NCI-H526 (cell line): ENCODE results near the gene PSMB2.

Experiments
- DNase-seq, 2 experiments: peaks; one replicate each; lab custom pipeline; 2025; lab: John Stamatoyannopoulos, UW

Gene PSMB2

DNA sequence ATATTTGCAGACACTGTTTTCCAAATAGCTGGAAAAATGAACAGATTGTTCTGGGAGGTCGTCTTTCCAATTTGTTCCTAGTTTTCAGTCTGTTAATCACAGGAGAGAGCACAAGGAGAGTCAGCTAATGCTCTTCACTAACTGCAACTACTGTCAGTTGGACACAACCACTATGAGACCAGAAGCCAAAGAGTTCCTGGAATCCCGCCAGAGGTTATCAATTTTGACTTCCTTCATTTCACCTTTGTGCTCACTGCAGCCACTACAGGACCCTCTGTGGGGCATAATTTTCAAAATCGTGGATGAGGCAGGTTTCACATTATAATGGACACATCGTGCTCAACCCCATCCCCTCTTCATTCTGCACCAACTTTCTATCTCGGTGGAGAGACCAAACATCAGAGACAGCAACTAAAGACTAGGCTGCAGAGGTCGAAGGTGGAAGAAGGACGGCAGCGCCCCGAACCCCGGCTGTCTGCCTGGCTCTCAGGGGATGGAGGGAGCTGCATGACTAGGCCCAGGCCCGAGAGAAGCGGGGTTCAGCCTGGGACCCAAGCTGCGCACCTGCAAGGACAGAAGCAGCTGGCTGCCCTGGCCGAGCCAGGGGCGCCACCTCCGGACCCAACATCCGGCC lies 84.7 kb downstream of the PSMB2 start:
- no peak for DNase-seq

DNA sequence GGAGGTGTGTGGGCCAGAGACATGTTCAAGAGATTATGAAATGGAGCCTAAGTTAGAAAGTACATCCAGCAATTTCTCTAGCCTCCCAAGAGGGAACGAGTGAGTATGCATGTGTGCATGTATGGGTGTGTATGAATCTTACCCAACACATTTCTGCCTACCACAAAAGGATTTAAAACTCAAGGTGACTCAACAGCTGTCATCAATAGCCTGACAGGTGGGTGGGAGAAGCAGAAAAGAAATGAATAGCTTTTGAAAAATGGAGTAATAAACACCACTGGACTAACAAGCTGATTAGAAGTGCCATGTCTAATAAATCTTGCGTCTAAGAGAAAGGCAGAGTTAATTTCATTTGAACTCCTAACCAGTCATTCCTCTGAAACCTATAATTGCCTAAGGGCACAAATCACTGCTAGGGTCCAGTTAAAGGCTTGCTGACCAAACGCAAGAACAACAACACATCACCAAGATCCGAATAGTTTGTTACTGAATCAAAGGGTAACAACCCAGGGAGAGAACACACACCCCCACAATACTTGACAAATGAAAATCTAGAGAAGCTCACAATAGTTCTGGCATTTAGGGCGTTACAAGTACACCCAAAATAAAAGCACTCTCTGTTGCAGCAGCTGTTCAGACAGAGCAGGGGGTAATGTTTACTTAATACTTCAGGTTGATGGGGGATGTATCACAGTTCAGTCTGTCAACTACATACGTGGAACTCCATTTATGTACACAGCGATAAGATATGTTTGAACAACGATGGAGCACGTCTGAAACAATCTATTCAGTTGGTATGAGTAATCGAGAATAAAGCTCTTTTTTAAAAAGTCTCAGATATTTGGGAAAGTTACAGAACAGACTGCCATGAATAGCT lies 85.5 kb downstream of the PSMB2 start:
- no peak for DNase-seq

GRCh38 chr1:35555212-35555584 lies 86.1 kb downstream of the PSMB2 start:
- DNase-seq, result no peak

DNA sequence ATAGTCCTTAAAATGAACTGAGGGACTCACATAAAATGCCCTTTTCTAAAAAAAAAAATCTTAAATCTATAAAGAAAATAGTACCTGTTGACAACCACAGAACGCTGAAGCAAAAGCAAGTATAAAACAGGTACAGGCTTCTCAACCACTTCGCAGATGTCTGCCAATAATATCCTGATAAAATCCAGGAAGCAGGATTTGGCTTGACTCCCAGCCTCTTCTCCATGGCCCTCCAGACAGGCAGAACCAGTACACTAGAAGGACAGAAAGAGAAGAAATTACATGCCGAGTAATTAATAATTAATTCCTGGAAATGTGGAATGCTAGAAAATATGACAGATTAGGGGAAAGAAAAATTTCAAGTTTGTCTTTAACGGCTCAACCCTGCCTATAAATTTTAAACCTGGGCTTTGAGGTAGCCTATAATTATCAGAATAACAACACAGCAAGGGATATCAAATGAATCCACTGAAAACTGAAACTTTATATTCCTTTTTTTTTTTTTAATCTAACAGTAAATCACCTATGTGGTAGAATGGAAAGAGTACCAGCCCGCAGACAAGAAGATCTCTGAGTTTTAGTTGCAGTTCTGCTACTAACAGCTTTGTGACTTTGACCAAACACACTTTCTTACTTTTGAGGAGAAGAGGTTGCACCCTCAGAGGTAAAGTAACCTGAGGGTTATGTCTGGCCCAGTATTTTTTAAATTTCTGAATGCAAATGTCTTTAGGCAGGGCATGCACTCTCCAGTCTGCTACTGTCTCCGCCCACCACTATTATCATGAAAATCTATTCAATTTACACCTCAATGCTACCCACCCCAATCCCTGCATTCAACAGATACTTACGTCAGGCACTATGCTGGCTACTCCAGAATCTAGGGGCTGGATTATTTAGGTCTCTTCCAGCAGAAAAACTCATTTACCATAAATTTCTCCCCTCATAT lies 86.8 kb downstream of the PSMB2 start:
- DNase-seq, result no peak

DNA sequence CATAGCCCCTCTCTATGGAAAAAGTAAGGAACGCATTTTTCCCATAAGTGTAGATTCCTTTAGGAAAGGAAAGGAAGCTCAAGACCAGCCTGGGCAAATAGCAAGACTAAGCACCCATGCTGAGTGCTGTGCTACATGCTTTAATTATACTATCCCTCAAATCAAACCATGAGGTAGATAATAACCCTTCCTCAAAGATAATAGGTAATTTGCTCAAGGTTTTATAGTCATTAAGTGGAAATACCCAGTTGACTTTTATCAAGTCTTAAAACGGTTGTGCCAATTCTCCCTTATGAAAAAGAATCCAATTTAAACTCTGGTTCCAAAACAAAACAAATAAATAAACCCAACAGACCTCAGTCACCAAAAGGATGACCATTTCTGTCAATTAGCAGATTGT lies 87.5 kb downstream of the PSMB2 start:
- DNase-seq, result no peak
